ENCODE measurements around the gene TBC1D24. TPM values are rescaled to one million over a fixed set of nuclear protein-coding genes. Genes with fewer than 3 reads are reported as not detected.

Gene TBC1D24
- total RNA-seq, 2 experiments from 2014 or later: 16.6 to 16.7 TPM

GRCh38 chr16:2524339-2524938 is 49.5 kb downstream of the TBC1D24 start:
- H3K36me3 Mint-ChIP-seq (ENCODE audit: low read depth): peaks cover 19% of the 10 kb centered on the region
- DNase-seq: no peak
- ATAC-seq: no peak
- H3K27ac Mint-ChIP-seq: peak overlapping the region; percentile 5
- H3K27me3 Mint-ChIP-seq: no peaks in the 10 kb centered on the region
- no peak overlapping the region for H3K4me3 Mint-ChIP-seq
- intact Hi-C loops (cut with micrococcal nuclease): no loop called here
- H3K9me3 Mint-ChIP-seq: no peaks in the 10 kb centered on the region
- ChIA-PET CTCF (interaction anchor here (1.4 kb wide), 1 partner anchor 8 kb away, joined by 3 read pairs; no protein-coding TSS in a partner anchor), POLR2A (interaction anchor here (1.0 kb wide), 1 partner anchor 10 kb away, joined by 3 read pairs; the partner anchor contains the start of gene ATP6V0C)
- no peak for TF ChIP-seq CTCF (IDR thresholded peaks at IDR 0.05)
- peaks cover 13% of the 10 kb centered on the region for H3K4me1 Mint-ChIP-seq (ENCODE audit: low read depth)

- H3K9me3 Mint-ChIP-seq: no peaks in the 10 kb centered on the region
- ATAC-seq (no peak), DNase-seq (no peak)
- H3K4me3 Mint-ChIP-seq: no peak overlapping the region
- intact Hi-C loops (cut with micrococcal nuclease): no loop called here
- ChIA-PET CTCF (no interaction called here), POLR2A (no interaction called here)
- no peak overlapping the region for H3K27ac Mint-ChIP-seq
- peaks cover 15% of the 10 kb centered on the region for H3K36me3 Mint-ChIP-seq (ENCODE audit: low read depth)
- H3K27me3 Mint-ChIP-seq: no peaks in the 10 kb centered on the region
- peaks cover 8% of the 10 kb centered on the region for H3K4me1 Mint-ChIP-seq (ENCODE audit: low read depth)
- no peak for TF ChIP-seq CTCF (IDR thresholded peaks at IDR 0.05)
Observed at GRCh38 chr16:2526135-2526534, 51.2 kb downstream of the TBC1D24 start.

GRCh38 chr16:2527071-2527783 is 52.3 kb downstream of the TBC1D24 start:
- ChIA-PET CTCF (no interaction called here), POLR2A (interaction anchor here (0.7 to 1.0 kb wide), 3 partner anchors 9 to 13 kb away, joined by 3 read pairs; partner anchors contain the start of gene ATP6V0C)
- DNase-seq (no peak), ATAC-seq (no peak)
- Mint-ChIP-seq H3K27me3 (no peaks in the 10 kb centered on the region), H3K27ac (no peak overlapping the region), H3K9me3 (no peaks in the 10 kb centered on the region), H3K36me3 (ENCODE audit: low read depth) (peaks cover 11% of the 10 kb centered on the region), H3K4me1 (ENCODE audit: low read depth) (peaks cover 11% of the 10 kb centered on the region), H3K4me3 (no peak overlapping the region)
- intact Hi-C loops (cut with micrococcal nuclease): no loop called here
- TF ChIP-seq CTCF (IDR thresholded peaks at IDR 0.05): no peak

GRCh38 chr16:2527784-2528100 is 52.8 kb downstream of the TBC1D24 start:
- ChIA-PET POLR2A (interaction anchor here (0.9 kb wide), 1 partner anchor 9 kb away, joined by 3 read pairs; no protein-coding TSS in a partner anchor), CTCF (no interaction called here)
- no peaks in the 10 kb centered on the region for H3K9me3 Mint-ChIP-seq
- H3K4me3 Mint-ChIP-seq: no peak overlapping the region
- DNase-seq (no peak), ATAC-seq (no peak)
- peaks cover 11% of the 10 kb centered on the region for H3K4me1 Mint-ChIP-seq (ENCODE audit: low read depth)
- H3K27me3 Mint-ChIP-seq: no peaks in the 10 kb centered on the region
- peaks cover 11% of the 10 kb centered on the region for H3K36me3 Mint-ChIP-seq (ENCODE audit: low read depth)
- intact Hi-C loops (cut with micrococcal nuclease): no loop called here
- TF ChIP-seq CTCF (IDR thresholded peaks at IDR 0.05): no peak
- H3K27ac Mint-ChIP-seq: no peak overlapping the region
